HL-60/S4 (cell line): ENCODE measurements around the gene GPR55.

Source experiments
- in situ Hi-C: fragments of 300-500 bp; cut with MboI; formaldehyde crosslinking; loops from 2 replicates; pipeline ENCODE4 v1.14.3; 2022; ENCODE audit warnings: low sequenced_read_pairs

Gene GPR55

GRCh38 chr2:230902180-230902899 is 22.7 kb downstream of the GPR55 start:
- in situ Hi-C loops, result no loop called here

- in situ Hi-C loops, result no loop called here
These were observed 24.0 kb downstream of the GPR55 start for GRCh38 chr2:230901006-230901405.

GRCh38 chr2:230900336-230900995 is 24.6 kb downstream of the GPR55 start:
- in situ Hi-C loops, result no loop called here

DNA sequence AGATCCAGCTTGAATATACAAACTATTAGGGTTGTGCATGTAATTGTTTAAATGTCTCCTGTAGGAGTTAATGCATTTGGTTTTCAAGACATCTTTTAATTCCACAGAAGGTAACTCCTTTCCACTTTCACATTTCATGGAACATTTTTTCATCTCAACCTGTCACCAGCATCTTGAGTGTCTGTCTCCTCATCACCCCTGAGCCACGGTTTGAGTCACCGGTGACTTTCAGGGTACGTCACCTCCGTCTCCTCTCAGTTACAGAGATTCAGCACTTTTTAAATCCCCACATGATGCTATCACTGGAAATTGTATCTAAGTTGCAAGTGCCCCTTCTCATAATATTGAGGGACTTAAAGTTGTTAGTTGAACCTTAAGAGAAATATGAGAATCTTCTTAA is 25.3 kb downstream of the GPR55 start:
- in situ Hi-C loops, result no loop called here

DNA sequence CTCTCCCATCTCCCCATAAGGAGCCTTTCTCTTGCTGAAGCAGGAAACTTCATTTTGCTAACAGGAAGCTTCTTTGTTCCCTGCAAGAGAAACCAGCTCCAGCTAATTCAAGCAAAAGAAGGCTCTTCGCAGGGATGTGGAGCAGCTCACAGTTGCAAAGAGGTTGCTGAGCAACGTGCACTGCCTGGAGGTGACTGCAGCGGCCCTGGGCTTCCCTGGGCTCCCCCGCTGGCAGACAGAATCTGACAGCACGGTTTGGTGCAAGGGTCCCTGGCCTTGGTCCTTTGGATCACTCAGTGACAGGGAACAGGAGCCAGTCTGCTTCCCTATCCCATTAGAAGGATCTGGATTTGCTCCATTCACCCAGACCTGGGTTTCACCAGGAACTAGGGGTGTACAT is 25.8 kb downstream of the GPR55 start:
- in situ Hi-C loops, result no loop called here

- in situ Hi-C loops, result no loop called here
These were observed 26.3 kb downstream of the GPR55 start for GRCh38 chr2:230898713-230899091.

DNA sequence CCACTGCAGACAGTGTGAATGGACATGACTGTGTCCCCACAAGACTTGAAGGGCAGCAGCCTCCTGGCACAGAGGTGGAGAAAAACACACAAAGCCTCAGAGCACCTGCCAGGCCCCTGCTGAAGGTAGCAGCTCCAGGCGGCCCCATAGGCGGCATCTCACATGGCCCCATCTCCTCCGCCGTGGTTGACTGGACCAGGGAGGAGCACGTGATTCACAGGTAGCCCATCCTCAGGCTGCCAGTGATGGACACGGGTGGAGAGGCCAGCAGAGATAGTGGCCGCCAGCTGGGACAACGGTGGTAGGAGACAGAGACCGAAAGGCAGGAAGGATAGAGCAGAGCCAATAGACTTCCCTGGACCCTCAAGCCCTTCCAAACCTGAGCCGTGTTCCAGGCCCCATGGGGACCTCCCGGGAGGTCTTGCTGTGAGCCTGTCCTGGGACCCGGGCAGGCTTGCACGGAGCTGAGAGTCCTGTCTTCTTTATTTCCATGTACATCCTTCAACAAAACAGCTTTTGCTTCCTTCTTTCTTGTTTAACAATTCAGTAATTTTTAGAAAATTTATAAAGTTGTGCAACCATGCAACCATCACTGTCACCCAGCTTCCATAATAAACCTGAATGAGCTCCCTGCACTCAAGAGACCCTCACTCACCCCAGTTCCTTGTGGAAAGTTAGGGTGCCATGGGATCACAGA is 26.9 kb downstream of the GPR55 start:
- in situ Hi-C loops, result no loop called here

- in situ Hi-C loops, result no loop called here
These were observed 28.5 kb downstream of the GPR55 start for GRCh38 chr2:230896346-230897115.

- in situ Hi-C loops, result no loop called here
These were observed 29.3 kb downstream of the GPR55 start for GRCh38 chr2:230895536-230896345.

- in situ Hi-C loops, result no loop called here
These were observed 30.9 kb downstream of the GPR55 start for GRCh38 chr2:230893841-230894781.

- in situ Hi-C loops, result no loop called here
These were observed 31.7 kb downstream of the GPR55 start for GRCh38 chr2:230893338-230893737.

- in situ Hi-C loops, result no loop called here
These were observed 33.5 kb downstream of the GPR55 start for GRCh38 chr2:230891509-230891908.

- in situ Hi-C loops, result no loop called here
These were observed 34.0 kb downstream of the GPR55 start for GRCh38 chr2:230891064-230891463.

DNA sequence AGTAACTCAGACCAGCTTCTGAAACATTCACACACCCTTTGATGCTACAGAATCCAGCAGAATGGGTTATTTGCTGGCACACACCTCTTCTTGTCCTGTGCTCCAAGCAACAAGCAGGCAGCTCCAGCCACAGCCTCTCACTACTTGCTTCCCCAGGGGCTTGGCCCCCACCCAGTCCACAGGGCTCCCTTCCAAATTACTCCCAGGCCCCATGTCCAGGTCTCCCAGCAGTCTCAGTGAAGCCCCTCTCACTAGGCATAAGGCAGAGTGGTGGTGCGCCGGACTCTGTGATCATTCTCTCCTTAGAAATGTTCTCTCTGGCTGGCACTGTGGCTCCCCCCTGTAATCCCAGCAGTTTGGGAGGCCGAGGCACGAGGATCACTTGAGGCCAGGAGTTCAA is 34.4 kb downstream of the GPR55 start:
- in situ Hi-C loops, result no loop called here

DNA sequence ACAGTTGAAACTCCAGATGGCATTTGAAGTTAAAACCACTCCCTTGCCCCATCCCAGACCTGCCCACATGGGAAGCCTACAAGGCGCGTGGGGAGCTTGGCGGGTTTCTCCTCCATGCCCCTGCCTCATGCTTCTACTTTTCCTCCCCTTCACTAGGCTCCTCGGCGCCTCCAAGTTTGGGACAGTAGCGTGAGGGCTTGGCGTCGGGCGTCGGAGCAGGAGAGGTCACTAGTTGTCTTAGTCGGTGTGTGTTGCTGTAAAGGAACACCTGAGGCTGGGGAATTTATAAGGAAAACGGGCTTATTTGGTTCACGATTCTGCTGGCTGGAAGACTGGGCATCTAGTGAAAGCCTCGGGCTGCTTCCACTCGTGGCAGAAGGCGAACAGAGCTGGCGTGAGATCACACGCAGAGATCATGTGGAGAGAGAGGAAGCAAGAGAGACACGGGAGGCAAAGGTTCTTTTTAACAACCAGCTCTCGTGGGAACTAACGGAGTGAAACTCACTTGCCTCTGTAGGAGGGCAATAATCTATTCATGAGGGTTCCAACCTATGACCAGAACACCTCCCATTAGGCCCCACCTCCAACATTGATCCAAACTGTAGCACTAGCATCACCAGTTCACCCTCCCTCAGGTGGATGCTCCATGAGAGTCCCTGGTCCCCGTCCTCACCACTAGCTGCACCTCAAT is 35.0 kb downstream of the GPR55 start:
- in situ Hi-C loops, result no loop called here

DNA sequence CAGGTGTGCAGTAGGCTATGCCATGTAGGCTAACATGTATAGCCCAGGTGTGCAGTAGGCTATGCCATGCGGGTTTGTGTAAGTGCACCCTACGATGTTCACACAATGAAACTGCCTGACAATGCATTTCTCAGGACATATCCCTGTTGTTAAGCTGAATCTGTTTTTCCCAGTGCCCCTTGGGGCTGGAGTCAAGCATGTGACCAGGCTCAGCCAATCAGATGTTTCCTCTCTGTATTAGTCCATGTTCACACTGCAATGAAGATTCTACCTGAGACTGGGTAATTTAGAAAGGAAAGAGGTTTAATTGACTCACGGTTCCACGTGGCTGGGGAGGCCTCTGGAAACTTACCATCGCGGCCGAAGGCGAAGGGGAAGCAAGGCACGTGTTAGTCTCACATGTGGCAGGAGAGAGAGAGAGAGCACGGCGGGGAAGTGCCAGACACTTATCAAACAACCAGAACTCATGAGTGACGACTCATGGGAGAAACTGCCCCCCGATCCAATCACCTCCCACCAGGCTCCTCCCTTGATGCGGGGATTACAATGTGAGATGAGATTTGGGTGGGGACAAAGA is 36.1 kb downstream of the GPR55 start:
- in situ Hi-C loops, result no loop called here

GRCh38 chr2:230887342-230887741 is 37.7 kb downstream of the GPR55 start:
- in situ Hi-C loops, result no loop called here

GRCh38 chr2:230886671-230887071 is 38.4 kb downstream of the GPR55 start:
- in situ Hi-C loops, result no loop called here
